HG03039 (cell line): ENCODE data around the gene MB21D2.

Experiments
- ATAC-seq: cut with Tn5 transposase; IDR thresholded peaks from one replicate; pipeline ENCODE4 v1.9.1; 2021; ENCODE audit warnings: mild to moderate bottlenecking, moderate library complexity; ENCODE audit not compliant: unreplicated experiment

Gene MB21D2

DNA sequence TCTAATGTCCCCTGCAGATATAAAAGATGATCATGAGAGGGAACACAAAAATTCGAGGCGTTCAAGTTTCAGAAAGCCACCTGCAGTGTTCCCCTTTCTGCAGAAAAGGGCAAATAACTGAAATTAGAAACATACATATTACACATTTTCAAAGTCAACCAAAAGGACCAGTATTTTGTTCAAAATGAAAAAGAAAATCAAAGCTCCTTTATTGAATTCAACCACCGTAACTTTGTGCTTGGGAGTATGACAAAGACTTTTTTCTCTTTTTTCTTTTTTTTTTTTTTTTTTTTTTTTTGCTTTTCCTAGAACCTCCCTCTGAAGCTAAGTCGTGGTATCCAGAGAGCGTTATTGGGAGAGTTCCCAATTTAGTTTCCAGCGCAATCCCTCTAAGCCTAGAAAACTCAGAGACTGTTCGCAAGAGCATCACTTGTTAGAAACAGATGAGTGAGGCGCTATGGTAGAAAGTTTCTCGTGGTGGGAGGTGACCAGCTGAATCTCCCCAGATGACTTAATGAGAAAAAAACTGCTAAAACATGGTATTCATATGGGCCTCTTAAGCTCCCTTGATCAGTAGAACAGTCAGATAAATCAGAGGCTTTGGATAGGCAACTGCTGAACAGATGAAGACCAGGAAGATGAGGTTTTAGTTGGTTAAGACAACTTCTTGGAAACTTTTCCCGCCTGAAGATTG is 77.4 kb downstream of the MB21D2 start:
- no peak for ATAC-seq

GRCh38 chr3:192835818-192836815 is 81.5 kb downstream of the MB21D2 start:
- ATAC-seq, result no peak

GRCh38 chr3:192834428-192834827 is 83.2 kb downstream of the MB21D2 start:
- ATAC-seq, result no peak

DNA sequence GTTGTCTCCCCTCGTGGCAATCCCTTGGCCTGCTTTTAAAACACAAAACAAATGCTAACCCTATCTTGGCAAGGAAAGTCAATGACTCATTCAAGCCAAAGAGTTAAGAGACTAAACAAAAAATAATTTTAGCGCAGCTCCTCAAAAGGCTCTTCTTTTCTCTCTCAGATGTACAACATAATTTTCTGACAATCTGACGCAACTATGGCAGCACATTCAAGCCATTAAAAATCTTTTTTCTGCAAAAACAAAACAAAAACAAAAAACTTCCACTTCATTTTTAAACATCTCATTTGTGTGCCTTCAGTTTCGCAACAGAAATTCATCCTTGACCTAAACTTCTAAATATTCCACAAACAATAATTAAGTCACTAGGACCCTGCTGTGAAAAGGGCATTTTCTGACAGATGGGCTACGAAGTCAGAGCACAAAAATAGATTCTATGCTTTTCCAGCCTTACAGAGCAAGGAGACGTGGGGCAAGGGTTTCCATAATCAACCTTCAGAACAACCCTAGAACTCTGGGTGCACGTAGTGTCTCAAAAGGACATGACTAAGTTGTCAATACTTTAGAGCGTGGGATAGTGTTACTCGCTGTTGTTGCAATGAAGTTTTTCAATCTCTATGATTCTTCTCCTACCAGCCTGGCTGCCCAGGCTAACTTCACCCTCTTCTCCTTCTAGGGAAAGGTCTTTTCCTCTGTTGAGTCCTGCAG is 84.3 kb downstream of the MB21D2 start:
- no peak for ATAC-seq

DNA sequence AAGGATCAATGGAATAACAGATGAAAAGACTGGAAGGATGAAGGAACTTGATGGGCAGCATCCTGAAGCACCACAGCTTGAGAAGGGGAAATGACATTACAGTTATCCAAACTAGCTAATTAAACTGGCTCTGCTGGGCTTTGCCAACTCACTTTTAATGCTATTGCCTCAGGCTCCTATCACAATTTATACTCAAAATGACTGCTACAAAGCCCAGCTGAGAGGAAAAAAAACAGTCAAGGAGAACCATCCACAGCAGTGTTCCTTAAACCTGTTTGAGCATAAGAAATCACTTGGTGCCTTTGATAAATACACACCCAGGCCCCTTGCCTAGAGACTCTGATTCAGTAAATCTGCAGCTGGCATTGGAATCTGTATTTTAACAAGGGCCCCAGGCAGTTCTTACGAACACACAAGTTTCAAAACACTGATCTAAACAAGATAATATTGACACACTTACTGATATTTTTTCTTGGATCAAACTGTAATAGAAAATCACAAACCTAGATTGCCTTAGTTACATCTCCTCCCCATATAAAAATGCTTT is 85.8 kb downstream of the MB21D2 start:
- ATAC-seq, result no peak

GRCh38 chr3:192831111-192831644 is 86.5 kb downstream of the MB21D2 start:
- peak; percentile 45 for ATAC-seq

DNA sequence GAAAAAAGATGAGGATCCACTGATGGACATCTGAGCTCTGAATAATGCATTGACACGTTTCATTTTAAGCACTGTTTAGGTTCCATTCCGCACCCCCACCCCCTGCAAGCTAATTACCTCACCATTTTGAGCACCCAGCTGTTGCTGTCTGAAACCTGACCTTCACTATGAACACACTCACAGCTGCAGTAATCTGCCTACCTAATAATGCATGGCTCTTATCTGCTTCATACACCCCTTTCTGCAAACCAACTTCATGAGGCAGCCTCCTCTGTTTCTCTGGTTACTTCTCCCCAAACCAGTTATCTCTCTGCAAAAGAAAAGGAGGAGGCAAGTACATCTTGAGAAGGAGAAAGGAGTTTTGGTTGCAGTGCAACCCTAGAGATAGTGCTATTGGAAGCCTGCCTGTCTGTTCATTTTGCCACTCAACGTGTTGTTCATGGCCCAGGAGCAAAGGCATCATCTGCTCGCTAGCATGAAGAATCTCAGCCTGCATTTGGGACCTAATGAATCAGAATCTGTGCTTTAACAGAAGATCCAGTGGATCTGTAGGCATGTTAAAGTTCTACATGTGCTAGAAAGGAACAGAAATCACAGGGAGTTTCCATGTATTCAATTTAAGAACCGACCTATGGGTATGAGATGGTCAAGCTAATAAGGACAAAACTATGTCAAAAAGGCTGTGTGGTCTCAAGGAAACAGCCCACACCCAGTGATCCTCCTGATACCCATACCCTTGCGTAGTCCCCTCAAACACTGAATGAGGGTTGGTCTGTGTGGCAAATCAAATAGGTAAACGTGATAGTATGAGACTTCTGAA is 87.2 kb downstream of the MB21D2 start:
- ATAC-seq, result peak; percentile 65

- no peak for ATAC-seq
Observed at GRCh38 chr3:192827863-192828594, 89.6 kb downstream of the MB21D2 start.

GRCh38 chr3:192827208-192827607 is 90.4 kb downstream of the MB21D2 start:
- no peak for ATAC-seq

- ATAC-seq, result no peak
Observed at GRCh38 chr3:192826214-192827006, 91.2 kb downstream of the MB21D2 start.

GRCh38 chr3:192825657-192826200 is 91.9 kb downstream of the MB21D2 start:
- peak; percentile 42 for ATAC-seq

- no peak for ATAC-seq
Observed at GRCh38 chr3:192825216-192825615, 92.4 kb downstream of the MB21D2 start.

- ATAC-seq, result no peak
Observed at GRCh38 chr3:192824313-192824712, 93.3 kb downstream of the MB21D2 start.

GRCh38 chr3:192821161-192821560 is 96.5 kb downstream of the MB21D2 start:
- no peak for ATAC-seq

DNA sequence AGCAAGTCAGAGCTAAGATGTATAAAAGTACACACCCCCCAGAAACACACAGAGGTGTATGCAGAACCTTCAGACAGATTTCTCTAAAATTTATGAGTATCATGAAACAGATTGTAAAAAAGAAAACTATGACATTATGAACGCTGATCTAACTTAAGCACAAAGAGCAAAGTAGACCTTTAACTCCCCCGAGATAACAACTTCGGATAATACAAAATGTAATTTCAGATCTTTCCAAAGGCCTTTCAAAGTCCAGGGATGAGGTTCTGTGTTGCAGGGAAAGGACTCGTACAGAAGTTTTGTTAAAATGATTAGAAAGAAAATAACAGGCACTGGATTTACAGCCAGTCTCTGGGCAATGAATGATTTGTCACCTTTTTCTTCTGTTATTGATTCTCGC is 97.5 kb downstream of the MB21D2 start:
- no peak for ATAC-seq

GRCh38 chr3:192819001-192819569 is 98.6 kb downstream of the MB21D2 start:
- ATAC-seq, result peak; percentile 55

DNA sequence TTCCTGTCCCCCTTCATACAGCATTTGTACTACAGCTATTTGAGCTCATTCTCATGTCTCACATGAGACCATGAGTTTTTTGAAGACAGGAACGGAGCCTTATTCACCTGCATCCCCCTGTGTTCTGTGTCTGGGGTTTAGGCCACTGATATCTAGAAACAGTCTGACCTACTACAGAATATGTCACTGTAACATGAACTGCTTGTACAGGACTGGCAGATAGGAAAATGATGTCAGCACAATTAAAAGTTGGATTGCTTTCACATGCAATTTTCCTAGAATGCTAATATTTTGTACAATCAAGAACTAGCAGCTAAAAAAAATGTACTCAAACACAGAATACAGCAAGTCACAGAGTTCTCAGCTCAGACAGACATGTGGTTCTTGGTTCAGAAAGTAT is 99.5 kb downstream of the MB21D2 start:
- ATAC-seq, result no peak

- ATAC-seq, result no peak
Observed at GRCh38 chr3:192817506-192817905, 100.2 kb downstream of the MB21D2 start.
